Retinal pigment epithelial cell (primary cell): ENCODE measurements around the gene LRRC4C.
A peak's percentile ranks its signal among the peaks of the same experiment; 100 is the strongest.

Source experiments
- DNase-seq: peaks from one replicate; pipeline ENCODE4 v3.0.0-alpha.2; 2010; ENCODE audit warnings: low read depth
- H3K4me3 ChIP-seq: 2 replicates; pipeline ENCODE4 v1.5.1; 2011; ENCODE audit warnings: mild to moderate bottlenecking, low read length, control low read depth, moderate library complexity
- TF ChIP-seq, protein P1 (sequence below): conservative IDR thresholded peaks from 2 replicates; pipeline ENCODE4 v1.5.1; 2011; ENCODE audit warnings: low read depth, low read length, control low read depth, inconsistent platforms

The LRRC4C gene

DNA sequence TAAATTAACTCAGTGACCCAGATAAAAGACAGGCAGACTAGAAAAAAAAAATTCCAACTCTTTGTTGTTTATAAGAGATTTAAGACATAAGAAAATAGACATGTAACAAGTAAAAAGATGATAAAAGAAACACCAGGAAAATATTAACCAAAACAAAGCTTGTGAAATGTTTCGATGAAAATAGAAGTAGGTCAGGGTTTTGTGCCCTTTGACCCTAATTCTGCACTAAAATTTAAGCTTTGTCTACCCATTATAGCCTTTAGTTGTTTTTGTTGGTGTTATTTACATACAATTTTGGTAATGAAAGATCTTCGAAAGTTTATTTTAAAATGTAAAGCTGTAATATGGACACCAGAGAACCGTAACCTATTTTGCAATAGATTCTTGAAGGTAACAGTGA, 75.7 kb downstream of the LRRC4C start:
- no peak for DNase-seq
- no peak overlapping the region for H3K4me3 ChIP-seq
- TF ChIP-seq, protein P1, sequence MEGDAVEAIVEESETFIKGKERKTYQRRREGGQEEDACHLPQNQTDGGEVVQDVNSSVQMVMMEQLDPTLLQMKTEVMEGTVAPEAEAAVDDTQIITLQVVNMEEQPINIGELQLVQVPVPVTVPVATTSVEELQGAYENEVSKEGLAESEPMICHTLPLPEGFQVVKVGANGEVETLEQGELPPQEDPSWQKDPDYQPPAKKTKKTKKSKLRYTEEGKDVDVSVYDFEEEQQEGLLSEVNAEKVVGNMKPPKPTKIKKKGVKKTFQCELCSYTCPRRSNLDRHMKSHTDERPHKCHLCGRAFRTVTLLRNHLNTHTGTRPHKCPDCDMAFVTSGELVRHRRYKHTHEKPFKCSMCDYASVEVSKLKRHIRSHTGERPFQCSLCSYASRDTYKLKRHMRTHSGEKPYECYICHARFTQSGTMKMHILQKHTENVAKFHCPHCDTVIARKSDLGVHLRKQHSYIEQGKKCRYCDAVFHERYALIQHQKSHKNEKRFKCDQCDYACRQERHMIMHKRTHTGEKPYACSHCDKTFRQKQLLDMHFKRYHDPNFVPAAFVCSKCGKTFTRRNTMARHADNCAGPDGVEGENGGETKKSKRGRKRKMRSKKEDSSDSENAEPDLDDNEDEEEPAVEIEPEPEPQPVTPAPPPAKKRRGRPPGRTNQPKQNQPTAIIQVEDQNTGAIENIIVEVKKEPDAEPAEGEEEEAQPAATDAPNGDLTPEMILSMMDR: no peak

GRCh38 chr11:41382927-41383326, 76.5 kb downstream of the LRRC4C start:
- peak; percentile 48 for DNase-seq
- TF ChIP-seq, protein P1: no peak
- H3K4me3 ChIP-seq: no peak overlapping the region

DNA sequence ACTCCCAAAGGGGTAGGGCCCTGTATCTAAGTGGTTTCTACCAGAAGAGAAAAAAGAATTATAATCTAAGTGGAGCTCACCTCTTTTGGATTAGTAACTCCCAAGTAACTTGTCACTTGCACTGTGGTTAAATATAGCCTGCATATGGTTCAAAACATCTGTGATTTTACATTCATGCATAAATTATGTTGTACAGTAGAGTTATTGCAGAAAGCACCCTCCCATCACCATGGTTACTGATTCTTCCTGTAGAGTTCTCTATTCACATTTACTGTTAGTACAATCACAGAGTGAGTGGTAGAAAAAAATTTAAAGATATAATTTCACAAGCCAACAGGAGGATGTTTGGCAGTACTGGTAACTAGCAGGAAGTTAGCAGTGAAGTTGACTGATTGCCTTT, 80.4 kb downstream of the LRRC4C start:
- TF ChIP-seq, protein P1: no peak
- H3K4me3 ChIP-seq: no peak overlapping the region
- no peak for DNase-seq

GRCh38 chr11:41377709-41378394, 81.6 kb downstream of the LRRC4C start:
- H3K4me3 ChIP-seq: no peak overlapping the region
- TF ChIP-seq, protein P1: no peak
- no peak for DNase-seq

DNA sequence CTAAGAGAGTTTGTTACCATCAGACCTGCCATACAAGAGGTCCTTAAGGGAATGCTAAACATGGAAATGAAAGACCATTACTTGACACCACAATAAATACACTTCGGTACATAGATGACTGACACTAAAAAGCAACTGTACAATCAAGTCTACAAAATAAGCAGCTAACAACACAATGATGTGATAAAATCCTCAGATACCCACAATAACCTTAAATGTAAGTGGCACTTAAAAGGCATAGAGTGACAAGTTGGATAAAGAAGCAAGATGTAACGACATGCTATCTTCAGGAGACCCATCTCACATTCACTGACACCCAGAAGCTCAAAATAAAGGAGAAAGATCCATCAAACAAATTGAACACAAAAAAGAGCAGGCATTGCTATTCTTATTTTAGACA, 107.6 kb downstream of the LRRC4C start:
- DNase-seq: no peak
- TF ChIP-seq, protein P1: no peak
- H3K4me3 ChIP-seq: no peak overlapping the region

DNA sequence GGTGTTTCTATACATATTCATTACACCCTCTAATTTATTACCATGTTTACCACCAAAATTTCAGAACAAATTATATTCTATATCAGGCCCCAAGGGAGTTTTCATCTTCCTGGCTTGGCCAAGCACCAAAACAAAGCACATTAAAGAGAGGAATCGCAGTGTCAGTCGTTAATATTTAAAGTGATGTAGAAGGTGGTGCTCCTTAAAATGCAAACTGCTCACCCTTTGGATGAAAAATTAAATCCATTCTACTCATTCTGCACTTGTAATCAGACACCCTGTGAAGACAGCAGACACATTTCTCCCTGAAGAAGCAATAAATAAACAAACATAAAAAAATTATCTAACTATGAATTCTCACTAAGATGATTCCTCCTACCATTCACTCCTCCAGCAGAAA, 113.4 kb downstream of the LRRC4C start:
- TF ChIP-seq, protein P1: no peak
- H3K4me3 ChIP-seq: no peak overlapping the region

GRCh38 chr11:41334007-41334933, 125.2 kb downstream of the LRRC4C start:
- no peak overlapping the region for H3K4me3 ChIP-seq
- no peak for DNase-seq
- TF ChIP-seq, protein P1: no peak

More for the DNA sequence above, 113.4 kb downstream of the LRRC4C start:
- DNase-seq: no peak
